Measurements from ENCODE around the gene BPIFB3. TPM values are rescaled to one million over a fixed set of nuclear protein-coding genes. Genes with fewer than 3 reads are reported as not detected.
"Not testable (repeated sequence)": the region's sequence is repeated elsewhere in the genome, so short reads cannot be mapped to it uniquely, and the experiment has no call there.

BPIFB3 gene
- total RNA-seq, 1 donor from 2014 or later, result not detected

DNA sequence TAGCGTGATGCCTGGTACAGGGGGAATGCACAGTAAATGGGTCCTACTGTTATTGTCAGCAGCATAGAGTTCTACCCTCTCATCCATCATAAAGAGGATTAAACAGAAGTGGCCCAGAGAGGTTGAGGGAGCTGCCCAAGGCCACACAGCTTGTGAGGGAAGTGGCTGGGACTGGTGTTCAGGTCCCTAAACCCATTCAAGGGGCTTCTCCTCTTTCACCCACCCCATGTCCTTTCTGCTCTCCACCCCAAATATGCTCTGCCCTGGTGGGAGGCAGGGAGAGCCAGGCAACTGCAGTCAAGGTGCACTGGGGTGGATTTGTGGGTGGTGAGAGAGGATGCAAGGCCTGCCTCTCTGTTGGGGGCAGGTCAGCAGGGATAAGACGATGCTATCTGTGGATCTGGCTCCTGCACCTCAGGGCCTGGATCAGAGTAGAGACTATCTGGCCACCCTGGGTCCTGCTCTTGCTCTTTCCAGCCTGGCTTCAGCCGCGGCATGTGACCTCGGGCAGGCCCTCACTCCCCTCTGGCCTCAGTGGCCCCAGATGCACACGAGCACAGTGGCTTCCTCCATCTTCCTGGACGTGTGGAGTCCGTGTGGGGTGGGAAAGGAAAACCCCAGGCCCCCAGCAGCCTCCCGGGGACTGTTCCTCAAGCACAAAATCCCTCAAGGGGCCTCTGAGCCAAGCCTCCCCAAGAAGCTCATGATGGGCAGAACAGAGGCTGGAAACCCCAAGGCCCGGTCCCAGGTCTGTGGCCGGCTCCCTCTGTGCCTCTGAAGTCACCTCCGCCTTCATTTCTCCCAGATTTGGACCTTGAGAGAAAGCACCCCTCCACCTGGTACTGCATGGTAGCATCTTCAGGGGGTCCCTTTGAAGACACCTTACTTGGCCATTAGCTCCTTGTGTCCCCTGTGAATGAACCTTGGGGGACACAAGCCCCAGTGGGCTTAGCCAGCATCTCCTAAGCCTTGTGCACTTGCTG, 25.6 kb upstream of the BPIFB3 start:
- DNase-seq (ENCODE audit: low read depth), result no peak

DNA sequence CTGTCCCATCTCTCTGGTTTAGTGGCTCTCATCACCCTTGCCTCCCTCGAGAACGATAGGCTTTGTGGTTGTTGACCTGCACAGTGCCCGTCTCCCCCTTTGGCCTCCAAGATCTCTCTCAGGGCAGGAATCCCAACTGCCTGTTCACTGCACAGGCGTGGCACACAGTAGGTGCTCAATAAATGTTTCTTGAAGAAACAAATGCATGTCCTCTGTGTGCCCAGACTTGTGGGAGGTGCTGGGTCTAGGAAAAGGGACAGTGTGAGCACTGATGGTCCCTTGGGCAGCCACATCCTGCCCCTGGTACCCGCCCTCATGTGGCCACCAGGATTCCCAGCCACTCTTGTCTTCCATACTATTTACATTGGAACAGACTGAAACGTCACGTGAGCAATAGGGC, 24.8 kb upstream of the BPIFB3 start:
- no peak for DNase-seq (ENCODE audit: low read depth)

DNA sequence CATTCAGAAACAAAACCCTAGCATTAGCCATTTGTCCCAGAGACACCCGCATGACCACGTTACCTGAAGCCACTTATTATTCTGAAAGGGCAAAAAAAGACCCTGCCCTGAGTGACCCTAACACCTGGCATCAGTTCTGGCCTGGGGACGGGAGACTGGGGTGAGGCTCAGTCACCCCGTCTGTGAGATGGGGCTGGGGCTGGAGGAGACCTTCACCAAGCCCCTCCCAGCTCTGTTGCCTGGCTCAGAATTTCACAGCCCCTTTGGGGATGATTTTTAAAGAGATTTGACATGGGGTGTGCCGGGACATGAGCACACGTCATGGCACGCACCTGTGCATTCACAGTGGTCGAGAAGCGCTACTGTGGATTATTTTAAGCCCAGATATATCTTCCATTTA, 23.6 kb upstream of the BPIFB3 start:
- DNase-seq (ENCODE audit: low read depth), result no peak

DNA sequence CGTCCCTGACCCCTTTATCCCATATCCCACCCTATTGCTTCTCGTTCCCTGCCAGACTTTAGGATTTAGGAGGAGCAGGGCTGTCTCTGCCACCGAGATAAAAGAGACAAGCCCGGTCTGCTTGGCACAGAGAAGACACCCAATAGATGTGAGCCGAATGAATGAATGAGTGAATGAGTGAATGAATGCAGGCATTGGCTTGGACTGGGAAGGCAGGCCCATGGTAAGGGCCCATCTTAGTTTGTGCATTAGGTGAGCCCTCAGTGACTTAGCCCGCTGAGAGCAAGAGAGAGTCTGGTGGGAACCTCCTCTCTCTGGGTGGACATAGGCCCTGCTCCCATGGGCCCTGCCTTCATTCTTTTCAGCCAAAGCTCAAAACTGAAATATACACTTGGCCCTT, 23.1 kb upstream of the BPIFB3 start:
- DNase-seq (ENCODE audit: low read depth), result no peak

DNA sequence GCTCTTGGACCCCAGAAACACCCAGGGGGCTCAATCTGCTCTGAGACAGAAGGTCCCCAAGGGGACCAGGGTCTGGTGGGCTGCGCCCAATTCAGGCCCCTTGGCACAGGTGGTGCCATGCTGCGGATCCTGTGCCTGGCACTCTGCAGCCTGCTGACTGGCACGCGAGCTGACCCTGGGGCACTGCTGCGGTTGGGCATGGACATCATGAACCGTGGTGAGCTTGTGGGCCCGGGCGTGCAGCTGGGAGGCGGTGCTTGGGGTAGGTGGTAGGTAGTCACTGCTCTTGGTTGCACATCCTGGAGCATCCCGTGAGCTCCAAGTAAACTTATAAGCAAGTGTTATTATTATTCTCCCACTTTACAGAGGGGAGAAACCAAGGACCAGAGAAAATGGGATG, 22.2 kb upstream of the BPIFB3 start, which contains the start of gene BPIFB6:
Gene BPIFB6 (plus strand): TSS at position 118 of the 400 bp plus-strand sequence. CDS start 0 bp downstream, at position 118.
- DNase-seq (ENCODE audit: low read depth), result no peak

DNA sequence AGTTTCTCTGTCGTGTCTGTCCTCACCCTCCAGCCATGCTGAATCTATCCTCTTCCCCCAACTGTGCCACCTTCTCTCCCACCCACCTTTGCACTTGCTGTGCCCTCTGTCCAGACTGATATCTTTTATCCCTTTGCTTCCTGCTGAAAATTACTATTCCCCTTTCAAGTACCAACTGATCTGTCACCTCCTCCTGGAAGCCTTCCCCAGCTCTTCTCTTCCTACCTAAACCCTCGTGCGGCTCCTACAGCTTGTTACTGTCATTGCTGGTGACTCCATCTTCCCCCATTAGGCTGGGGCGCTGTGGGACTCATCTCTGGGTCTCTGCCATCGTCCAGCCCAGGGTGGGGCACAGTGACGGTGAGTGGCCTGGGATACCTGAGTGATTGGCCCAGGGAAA, 21.1 kb upstream of the BPIFB3 start:
- no peak for DNase-seq (ENCODE audit: low read depth)

DNA sequence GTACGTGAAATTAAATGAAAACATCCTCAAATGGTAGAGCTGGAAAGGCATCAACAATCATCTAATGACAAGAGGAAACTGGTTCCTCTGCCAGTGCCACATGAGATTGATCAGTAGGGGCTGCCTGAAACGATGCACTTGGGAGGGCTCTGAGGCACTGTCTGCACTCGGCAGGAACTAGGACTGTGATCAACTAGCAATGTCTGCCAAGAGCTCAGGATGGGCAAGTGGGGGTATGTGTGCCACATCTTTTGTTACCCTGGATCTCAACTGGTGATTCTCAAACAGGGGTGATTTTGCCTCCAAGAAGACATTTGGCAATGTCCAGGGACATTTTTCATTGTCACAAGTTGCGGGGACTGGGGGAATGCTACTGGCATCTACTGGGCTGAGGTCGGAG, 20.3 kb upstream of the BPIFB3 start:
- no peak for DNase-seq (ENCODE audit: low read depth)

DNA sequence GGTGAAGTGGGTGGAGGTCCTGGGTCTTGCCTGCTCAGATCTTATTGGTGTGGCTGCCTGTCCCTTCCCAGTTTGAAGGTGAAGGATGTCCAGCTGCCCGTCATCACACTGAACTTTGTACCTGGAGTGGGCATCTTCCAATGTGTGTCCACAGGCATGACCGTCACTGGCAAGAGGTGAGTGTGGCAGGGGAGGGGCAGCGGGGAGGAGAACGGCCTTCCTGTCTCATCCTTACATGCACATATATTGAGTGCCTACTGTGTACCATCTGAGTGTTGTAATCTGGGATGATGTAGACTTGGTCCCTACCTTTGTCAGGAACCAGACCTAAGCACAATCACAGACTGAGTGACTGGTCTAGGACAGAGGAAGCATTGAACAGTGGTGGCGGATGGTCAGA, 19.6 kb upstream of the BPIFB3 start:
- DNase-seq (ENCODE audit: low read depth), result no peak

DNA sequence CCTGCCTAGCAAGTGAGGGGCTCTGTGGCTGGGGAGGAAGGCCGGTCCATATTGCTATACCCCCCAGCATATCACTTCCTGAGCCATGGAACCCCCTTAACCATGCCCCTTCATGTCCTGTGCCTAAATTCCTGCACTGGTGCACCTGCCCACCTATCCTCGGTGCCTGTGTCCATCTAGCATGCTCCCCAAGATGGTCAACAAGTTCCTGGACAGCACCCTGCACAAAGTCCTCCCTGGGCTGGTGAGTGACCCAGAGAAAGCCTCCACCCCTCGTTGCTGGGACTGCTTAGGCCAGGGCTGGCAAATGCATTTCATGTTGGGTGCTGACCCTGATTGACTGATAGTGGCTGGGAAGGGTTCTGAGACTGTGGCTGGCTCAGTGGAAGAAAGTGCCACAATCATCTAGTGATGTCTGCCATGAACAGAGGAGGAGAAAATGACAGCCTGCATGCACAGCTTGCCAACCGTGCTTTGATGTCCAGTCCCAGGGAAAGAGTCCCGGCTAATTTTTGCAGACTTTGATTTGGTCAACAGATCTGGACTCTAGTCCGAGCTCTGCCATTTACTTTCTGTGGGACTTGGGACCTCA, 18.7 kb upstream of the BPIFB3 start:
- no peak for DNase-seq (ENCODE audit: low read depth)

DNA sequence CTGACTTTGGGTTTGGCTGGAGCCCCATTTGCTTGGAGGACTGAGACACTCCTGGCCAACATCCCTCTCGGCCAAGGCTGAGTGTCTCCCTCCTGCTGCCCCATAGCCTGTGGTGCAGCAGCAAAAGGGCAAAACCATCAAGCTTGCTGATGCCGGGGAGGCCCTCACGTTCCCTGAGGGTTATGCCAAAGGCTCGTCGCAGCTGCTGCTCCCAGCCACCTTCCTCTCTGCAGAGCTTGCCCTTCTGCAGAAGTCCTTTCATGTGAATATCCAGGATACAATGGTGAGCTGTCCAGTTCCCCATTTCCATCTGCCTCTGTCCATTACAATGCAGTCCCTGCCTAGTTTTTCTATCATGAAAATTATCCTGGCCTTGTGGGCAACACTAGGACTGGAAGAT, 16.2 kb upstream of the BPIFB3 start:
- no peak for DNase-seq (ENCODE audit: low read depth)

DNA sequence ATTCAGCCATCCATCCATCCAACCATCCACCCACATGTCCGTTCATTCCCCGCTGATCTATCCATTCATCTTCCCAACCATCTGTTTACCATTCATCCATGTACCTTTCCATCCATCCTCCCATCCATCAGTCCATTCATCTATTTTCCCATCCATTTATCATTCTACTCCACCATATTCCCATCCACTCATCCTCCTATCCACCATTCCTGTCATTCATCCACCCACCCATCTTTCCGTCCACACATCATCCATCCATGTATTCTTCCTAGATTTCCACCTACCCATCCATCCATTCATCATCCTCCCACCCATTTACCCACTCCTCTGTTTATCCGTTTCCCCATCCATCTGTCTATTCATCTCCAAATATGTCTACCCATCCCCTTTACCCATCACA, 15.5 kb upstream of the BPIFB3 start:
- DNase-seq (ENCODE audit: low read depth), result no peak

DNA sequence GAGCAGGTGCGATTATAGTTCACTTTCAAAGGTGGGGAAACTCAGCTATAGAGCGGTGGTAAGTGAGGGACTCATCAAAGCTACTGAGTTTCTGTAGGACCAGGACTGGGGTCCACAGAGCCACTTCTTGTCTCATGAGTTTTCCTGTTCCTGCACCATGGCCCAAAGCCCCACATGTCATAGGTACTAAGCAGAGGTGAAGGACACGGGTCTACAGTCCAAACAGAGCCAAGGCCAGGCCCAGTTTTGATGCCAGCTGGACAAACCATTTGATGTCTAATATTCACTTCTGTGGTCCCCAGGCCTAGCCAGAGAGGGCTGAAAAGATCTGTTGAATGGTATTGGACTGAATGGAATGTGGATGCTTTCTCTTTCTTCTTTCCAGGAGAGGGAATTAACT, 11.3 kb upstream of the BPIFB3 start:
- DNase-seq (ENCODE audit: low read depth), result no peak

DNA sequence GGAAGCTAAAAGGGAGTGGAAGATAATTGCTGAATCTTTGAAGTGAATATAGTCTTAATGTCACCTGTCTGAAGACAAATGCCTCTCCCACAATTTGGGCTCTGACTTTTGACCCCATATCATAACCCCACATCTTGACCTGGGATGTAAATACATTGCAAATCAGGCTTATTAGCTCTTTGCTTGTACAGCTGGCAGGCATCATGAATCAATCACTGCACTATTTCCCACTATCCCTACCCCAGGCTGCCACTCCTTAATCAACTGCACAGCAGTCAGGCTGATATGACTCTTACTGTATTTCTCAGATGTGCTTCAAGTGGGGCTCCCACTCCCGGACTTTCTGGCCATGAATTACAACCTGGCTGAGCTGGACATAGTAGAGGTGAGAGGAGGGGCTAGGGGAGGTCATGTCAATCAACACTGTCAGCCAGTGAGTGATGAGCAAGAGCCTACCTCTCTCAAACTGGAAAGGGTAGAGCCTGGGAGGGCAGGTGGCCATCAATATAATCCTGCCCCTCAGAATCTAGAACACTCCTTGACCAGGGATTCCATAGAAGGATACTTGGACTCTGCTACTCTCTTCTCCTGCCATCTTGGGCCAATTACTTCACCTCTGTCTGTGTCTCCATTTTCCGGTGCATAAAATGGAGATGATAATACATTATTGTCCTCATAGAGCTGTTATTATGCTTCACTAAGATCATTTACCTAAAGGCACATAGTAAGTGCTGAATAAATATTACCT, 10.5 kb upstream of the BPIFB3 start:
- DNase-seq (ENCODE audit: low read depth), result no peak

DNA sequence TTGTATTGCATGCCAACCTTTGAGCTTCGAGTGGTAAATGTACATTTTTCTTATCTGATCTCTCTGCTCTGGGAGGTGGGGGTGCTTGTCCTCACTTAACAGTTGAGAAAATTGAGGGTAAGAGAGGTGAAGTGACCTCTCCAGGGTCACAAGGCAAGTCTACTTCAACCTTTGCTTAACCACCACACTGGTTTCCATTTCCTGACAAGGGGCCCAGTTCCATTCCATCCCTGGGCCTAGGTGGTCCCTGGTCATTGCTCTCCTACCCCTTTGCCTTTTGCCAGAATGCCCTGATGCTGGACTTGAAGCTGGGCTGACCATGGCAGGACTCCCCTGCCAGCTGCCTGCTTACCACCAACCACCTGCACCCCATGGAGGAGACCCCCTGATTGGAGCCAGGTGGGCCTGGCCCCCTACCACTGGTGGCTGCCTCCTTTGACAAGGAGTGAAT, 9.9 kb upstream of the BPIFB3 start:
- no peak for DNase-seq (ENCODE audit: low read depth)

DNA sequence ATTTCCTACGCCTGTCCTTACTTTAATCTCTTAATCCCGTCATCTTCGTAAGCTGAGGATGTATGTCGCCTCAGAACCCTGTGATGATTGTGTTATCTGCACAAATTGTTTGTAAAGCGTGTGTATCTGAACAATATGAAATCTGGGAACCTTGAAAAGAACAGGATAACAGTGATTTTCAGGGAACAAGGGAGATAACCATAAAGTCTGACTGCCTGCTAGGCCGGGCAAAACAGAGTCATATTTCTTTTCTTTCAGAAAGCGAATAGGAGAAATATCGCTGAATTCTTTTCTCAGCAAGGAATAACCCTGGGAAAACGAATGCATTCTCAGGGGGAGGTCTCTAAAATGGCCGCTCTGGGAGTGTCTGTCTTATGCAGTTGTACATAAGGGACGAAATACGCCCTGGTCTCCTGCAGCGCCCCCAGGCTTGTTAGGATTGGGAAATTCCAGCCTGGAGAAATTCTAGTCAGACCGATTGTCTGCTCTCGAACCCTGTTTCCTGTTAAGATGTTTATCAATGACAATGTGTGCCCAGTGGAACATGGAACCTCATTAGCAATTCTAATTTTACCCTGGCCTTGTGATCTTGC, 8.5 kb upstream of the BPIFB3 start:
- DNase-seq (ENCODE audit: low read depth), result not testable (repeated sequence)

DNA sequence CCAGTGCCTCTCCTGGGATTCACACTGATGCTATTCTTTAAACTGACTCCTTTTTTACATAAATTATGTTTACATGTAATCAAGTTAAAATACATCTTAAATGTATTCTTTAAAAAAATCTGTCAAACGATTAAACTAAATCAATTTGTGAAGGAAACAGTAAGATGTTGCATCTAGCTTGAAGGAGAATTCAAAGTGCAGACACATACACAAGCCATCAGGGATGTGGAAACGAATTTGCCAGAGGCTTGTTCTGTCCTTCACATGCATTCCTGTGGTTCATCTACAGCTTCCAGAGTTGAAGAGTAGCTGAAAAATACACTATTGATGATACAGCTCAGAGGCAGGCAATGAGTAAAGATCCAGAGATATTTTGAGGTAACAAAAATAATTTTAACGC, 7.3 kb upstream of the BPIFB3 start:
- no peak for DNase-seq (ENCODE audit: low read depth)

DNA sequence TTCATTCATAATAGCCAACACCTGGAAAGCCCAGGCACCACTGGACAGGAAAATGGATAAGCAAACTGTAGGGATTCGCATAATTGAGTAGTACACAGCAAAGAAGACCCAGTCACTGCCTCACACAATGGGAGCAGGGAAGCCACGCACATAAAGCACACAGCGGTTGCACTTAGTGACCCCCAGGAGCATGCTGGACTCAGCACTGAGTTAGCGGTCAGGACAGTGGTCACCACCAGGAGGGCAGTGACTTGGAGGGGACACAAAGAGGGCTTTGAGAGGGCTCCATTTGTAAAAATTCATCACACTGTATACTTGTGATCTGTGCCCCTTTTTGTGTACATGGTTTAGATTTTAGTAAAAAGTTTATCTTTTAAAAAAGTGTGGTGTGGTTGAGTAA, 2.4 kb upstream of the BPIFB3 start:
- no peak for DNase-seq (ENCODE audit: low read depth)

DNA sequence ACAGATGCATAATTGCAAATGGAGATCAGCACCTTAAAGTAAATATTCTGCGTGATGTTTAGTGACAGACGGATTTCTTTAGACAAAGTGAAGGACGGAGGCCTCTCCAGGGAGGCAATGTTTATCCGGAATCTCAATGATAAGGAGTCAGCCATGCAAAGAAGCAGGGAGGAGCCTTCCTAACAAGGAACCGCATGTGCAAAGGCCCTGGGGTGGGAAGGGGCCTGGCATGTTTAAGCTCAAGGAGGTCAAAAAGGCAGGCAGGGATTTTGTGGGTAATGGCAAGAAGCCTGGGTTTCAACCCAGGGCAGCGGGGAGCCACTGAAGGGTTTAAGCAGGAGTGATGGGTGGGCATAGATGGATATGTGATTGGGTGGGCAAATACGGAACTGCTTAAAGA, 678 bp downstream of the BPIFB3 start:
- DNase-seq (ENCODE audit: low read depth), result no peak

DNA sequence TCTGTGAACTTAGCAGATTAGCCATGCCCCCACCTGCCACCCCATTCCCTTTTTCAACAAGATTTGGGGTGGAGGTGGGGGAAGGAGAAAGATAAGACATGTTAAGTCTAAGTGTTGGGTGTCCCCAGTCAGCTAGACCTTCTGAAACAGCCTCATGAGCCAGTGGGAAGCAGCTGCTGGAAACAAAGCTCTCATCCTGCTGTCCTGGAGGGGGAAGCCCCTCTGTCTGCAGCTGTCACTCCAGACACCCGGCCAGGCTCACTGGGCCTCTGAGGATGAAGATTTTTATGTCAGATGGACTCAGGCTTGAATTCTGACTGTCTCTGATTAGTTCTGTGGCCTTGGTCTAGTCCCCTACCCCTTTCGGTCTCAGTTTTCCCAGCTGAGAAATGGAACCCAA, 1.1 kb downstream of the BPIFB3 start:
- DNase-seq (ENCODE audit: low read depth), result no peak

DNA sequence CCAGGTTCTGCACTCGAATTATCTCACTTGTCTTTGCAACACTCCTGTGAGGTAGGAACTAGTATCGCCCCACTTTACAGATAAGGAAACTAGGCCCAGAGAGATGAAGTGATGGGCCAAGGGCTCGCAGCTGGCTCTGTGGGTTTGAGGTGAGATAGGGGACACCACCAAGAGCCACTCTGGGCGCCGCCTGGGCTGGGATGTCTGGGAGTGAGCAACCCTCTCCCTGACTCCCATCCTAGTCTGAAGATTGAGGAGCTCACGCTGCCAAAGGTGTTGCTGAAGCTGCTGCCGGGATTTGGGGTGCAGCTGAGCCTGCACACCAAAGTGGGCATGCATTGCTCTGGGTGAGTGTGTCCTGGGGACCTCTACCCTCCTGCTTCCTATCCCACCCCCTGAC, 5.4 kb downstream of the BPIFB3 start:
- no peak for DNase-seq (ENCODE audit: low read depth)

DNA sequence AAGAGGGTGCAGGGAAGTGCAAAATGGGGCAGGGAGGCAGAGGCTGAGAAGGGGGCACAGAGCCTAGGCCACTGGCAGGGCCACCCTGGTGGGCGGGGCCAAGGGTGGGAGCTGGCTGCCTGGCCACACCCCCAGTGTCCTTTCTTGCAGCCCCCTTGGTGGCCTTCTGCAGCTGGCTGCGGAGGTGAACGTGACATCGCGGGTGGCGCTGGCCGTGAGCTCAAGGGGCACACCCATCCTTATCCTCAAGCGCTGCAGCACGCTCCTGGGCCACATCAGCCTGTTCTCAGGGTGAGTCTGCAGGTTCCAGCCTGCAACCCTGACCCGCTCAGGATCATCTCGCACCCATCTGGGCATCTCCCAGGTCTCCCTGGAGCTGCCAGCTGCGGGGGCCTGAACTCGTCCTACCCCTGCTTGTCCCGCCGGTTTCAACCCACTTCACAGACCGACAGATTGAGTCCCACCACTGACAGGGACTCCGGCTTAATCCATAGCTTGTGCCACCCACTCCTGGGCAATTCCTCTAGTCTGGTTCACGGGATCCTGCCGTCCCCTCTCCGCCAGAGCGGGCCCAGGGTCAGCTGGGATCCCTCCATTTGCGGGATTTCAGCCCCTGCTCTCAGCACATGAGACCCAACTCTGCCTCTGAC, 6.2 kb downstream of the BPIFB3 start:
- no peak for DNase-seq (ENCODE audit: low read depth)

DNA sequence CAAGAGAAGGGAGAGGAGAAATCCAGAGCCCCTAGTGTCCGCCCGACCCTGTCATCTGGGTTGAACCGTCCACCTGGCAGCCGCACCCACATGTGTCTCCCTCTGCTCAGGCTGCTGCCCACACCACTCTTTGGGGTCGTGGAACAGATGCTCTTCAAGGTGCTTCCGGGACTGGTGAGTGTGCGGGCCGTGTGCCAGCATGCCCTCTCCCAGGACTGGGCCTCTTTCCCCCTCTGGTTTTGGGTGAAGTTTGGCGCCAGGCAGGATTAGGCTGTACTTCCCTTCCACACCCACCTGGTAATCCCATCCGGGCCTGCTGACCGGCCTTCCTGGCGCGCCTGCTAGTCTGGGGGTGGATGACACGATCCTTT, 7.9 kb downstream of the BPIFB3 start:
- DNase-seq (ENCODE audit: low read depth), result no peak

All from renal cortical epithelial cell (primary cell).